Measurements from ENCODE around the gene MCM5.

Gene MCM5

GRCh38 chr22:35399678-35400500, at the start of gene MCM5:
MCM5 (plus strand) TSS chr22:35400140; CDS start chr22:35400439, 299 bp downstream.
- Histone ChIP-seq H3K4me3 (ENCODE audit: low read length) (peak within 1 kb of the TSS; percentile 94), H3K36me3 (replicated peaks; ENCODE audit: insufficient read depth, low read length) (0 out of 2 replicates have a peak, but pooled peaks cover 2% of the 10 kb centered on the region), H2AFZ (ENCODE audit: low read length) (peak within 1 kb of the TSS; percentile 67), H4K20me1 (ENCODE audit: insufficient read depth, low read length) (no peaks in the 10 kb centered on the region), H3K4me1 (ENCODE audit: low read length) (peaks cover 7% of the 10 kb centered on the region), H3K9me2 (replicated peaks; ENCODE audit: insufficient read depth, low read length) (no peaks in the 10 kb centered on the region), H3K9ac (ENCODE audit: low read length) (peak within 1 kb of the TSS; percentile 96), H3K9me3 (replicated peaks; ENCODE audit: insufficient read depth, low read length) (no peaks in the 10 kb centered on the region), H3K79me2 (ENCODE audit: low read length) (peaks cover 47% of the 10 kb centered on the region), H3F3A (ENCODE audit: insufficient read depth, low read length) (no peaks in the 10 kb centered on the region), H3K4me2 (ENCODE audit: low read depth, low read length) (peak within 1 kb of the TSS; percentile 77), H3K27ac (ENCODE audit: low read length) (peak within 1 kb of the TSS; percentile 58), H3K27me3 (replicated peaks; ENCODE audit: insufficient read depth, low read length) (no peaks in the 10 kb centered on the region)
- no peak for TF ChIP-seq EZH2phosphoT487 (IDR thresholded peaks at IDR 0.05; ENCODE audit: low read length)
- no peak for TF ChIP-seq EZH2 (optimal IDR thresholded peaks at IDR 0.05; ENCODE audit: low read depth, low read length)
- TF ChIP-seq, protein P1, sequence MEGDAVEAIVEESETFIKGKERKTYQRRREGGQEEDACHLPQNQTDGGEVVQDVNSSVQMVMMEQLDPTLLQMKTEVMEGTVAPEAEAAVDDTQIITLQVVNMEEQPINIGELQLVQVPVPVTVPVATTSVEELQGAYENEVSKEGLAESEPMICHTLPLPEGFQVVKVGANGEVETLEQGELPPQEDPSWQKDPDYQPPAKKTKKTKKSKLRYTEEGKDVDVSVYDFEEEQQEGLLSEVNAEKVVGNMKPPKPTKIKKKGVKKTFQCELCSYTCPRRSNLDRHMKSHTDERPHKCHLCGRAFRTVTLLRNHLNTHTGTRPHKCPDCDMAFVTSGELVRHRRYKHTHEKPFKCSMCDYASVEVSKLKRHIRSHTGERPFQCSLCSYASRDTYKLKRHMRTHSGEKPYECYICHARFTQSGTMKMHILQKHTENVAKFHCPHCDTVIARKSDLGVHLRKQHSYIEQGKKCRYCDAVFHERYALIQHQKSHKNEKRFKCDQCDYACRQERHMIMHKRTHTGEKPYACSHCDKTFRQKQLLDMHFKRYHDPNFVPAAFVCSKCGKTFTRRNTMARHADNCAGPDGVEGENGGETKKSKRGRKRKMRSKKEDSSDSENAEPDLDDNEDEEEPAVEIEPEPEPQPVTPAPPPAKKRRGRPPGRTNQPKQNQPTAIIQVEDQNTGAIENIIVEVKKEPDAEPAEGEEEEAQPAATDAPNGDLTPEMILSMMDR (IDR thresholded peaks at IDR 0.05; ENCODE audit: low read length): no peak
- peak; percentile 99 for DNase-seq

DNA sequence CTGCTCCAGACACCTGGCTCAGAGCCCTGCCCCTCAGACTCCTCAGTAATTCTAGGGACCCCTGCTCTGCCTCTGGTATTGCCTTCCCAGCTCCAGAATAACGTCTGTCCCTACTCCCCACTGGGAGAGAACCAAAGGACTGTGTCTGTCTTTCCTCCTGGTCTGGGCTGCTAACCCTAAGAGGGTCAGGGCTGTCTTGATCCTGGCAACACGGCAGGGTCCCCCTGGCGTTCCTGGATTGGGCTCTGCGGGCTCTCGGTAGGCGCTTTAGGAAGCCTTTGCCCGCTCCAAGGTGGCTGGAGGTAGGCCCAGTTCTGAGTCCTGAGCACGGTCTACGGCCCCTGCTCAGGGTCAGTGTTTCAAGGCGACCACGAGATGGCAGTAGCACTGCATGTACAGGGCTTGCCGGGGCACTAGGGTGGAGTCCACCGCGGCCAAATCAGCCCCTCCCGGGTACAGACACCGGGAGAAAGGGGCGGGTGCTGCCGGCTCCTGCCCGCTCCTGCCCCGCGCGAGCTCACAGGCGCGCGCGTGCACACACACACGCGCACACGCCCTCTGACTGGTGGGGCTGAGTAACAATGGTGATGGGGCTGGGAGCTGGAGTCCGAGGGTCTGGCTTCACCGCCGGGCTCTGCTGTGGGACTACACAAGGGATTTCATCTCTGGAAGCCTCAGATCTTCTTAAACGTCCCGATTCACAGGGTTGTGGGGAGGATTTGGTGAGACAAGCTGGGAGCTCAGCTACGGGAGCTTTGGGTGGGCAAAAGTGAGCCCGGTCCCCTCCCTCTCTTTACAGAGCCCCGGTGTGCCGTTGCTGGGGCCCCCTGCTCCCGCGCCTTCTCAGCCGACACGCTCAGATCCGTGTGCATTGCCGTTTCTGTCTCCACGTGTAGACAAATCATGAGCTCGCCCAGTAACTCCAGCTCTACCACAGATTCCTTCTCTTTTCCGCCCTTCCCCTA, 49.1 kb upstream of the MCM5 start:
- Histone ChIP-seq H3K79me2 (ENCODE audit: low read length) (no peaks in the 10 kb centered on the region), H2AFZ (ENCODE audit: low read length) (peak overlapping the region; percentile 95), H4K20me1 (ENCODE audit: insufficient read depth, low read length) (no peaks in the 10 kb centered on the region), H3K9ac (ENCODE audit: low read length) (peak overlapping the region; percentile 60; the same call in 1 of the 2 replicates), H3K4me2 (ENCODE audit: low read depth, low read length) (peak overlapping the region; percentile 99), H3K4me3 (ENCODE audit: low read length) (peak overlapping the region; percentile 83), H3K36me3 (replicated peaks; ENCODE audit: insufficient read depth, low read length) (no peaks in the 10 kb centered on the region), H3K9me3 (replicated peaks; ENCODE audit: insufficient read depth, low read length) (no peaks in the 10 kb centered on the region), H3K4me1 (ENCODE audit: low read length) (peaks cover 26% of the 10 kb centered on the region), H3F3A (ENCODE audit: insufficient read depth, low read length) (peaks cover 21% of the 10 kb centered on the region), H3K9me2 (replicated peaks; ENCODE audit: insufficient read depth, low read length) (no peaks in the 10 kb centered on the region), H3K27ac (ENCODE audit: low read length) (peak overlapping the region; percentile 80; the same call in 1 of the 2 replicates), H3K27me3 (replicated peaks; ENCODE audit: insufficient read depth, low read length) (no peaks in the 10 kb centered on the region)
- TF ChIP-seq, protein P1 (IDR thresholded peaks at IDR 0.05; ENCODE audit: low read length): peak; percentile 77
- no peak for TF ChIP-seq EZH2 (optimal IDR thresholded peaks at IDR 0.05; ENCODE audit: low read depth, low read length)
- peak; percentile 88 for DNase-seq

DNA sequence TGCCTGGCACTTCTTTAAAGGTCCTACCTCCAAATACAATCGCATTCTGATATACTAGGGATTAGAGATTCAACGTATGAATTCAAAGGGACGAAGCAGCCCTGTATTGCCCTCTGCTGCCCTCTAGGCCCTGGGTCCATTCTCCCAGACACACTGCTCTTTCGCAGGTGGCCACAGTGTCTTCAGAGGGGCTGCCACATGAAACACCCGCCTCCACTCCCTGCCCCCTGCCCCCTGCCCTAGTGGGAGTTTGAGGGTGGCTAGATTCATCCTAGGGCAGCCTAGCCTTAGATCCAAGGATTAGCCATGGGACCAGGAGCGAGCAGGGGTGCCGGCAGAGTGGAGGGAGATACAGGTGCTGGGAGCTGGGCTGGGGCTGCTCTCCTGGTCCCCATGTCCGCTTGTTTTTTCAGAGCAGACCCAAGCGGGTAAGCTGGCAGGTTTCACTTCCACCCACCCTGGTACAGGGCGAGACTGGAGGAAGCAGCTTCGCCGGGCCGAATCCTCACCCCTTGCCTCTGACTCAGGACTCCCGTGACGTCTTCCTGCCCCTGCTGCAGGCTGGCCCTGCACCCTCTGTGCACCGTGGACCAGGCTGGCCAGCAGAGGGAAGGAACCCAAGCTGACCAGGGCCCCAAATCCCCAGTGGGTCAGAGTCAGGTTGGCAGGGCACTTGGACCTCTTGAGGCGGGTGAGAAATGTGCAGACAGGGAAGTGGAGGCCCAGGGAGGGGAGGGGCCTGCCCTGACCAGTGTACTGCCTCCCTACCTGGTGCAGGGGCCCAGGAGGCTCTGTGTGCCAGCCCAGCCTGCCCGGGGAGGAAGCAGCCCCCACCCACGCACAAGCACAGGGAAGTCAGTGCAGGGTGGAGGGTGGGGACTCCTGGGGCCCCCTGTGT, 47.5 kb upstream of the MCM5 start:
- no peaks in the 10 kb centered on the region for H3K27me3 ChIP-seq (replicated peaks; ENCODE audit: insufficient read depth, low read length)
- peak overlapping the region; percentile 38 for H3K9ac ChIP-seq (ENCODE audit: low read length)
- DNase-seq: peak; percentile 80
- no peaks in the 10 kb centered on the region for H3K79me2 ChIP-seq (ENCODE audit: low read length)
- no peaks in the 10 kb centered on the region for H3K9me3 ChIP-seq (replicated peaks; ENCODE audit: insufficient read depth, low read length)
- no peaks in the 10 kb centered on the region for H3K36me3 ChIP-seq (replicated peaks; ENCODE audit: insufficient read depth, low read length)
- no peaks in the 10 kb centered on the region for H3K9me2 ChIP-seq (replicated peaks; ENCODE audit: insufficient read depth, low read length)
- TF ChIP-seq EZH2 (optimal IDR thresholded peaks at IDR 0.05; ENCODE audit: low read depth, low read length) (no peak), EZH2phosphoT487 (IDR thresholded peaks at IDR 0.05; ENCODE audit: low read length) (no peak)
- TF ChIP-seq, protein P1 (IDR thresholded peaks at IDR 0.05; ENCODE audit: low read length): peak; percentile 50
- H2AFZ ChIP-seq (ENCODE audit: low read length): peak overlapping the region; percentile 81
- peaks cover 23% of the 10 kb centered on the region for H3K4me1 ChIP-seq (ENCODE audit: low read length)
- H3K27ac ChIP-seq (ENCODE audit: low read length): peak overlapping the region; percentile 80
- peak overlapping the region; percentile 99 for H3K4me2 ChIP-seq (ENCODE audit: low read depth, low read length)
- H3K4me3 ChIP-seq (ENCODE audit: low read length): peak overlapping the region; percentile 3; the same call in 1 of the 2 replicates
- no peaks in the 10 kb centered on the region for H4K20me1 ChIP-seq (ENCODE audit: insufficient read depth, low read length)
- H3F3A ChIP-seq (ENCODE audit: insufficient read depth, low read length): peaks cover 21% of the 10 kb centered on the region
